ENCODE data around the gene CSMD2. TPM values are rescaled to one million over a fixed set of nuclear protein-coding genes. Genes with fewer than 3 reads are reported as not detected.

The CSMD2 gene
- total and polyA plus RNA-seq, 7 donors: under 0.01 to 0.83 (median 0.16) TPM

DNA sequence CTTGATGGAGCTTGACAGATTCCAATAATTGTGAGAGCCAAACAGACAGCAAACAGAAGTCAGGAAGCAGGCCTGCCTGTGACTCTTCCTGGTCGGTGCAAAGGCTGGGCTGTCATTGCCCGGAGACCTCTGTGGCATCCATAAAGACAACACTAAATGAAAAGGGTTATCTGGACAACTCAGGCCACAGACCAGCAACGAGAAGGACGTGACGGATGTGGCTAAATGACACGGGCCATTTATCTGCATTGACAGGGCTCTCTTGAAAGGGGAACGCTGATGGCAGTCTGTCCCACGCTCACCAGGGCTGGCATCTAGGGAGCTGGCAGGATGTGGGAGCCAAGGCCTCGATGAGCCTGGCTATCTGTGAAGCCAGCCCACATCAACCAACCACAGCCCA, 266.1 kb downstream of the CSMD2 start:
- intact Hi-C loops (cut with DNase I): no loop called here
- no peak for DNase-seq
- TF ChIP-seq POLR2AphosphoS5 (IDR thresholded peaks at IDR 0.05) (no peak), CTCF (IDR thresholded peaks at IDR 0.05) (no peak), POLR2A (IDR thresholded peaks at IDR 0.05) (no peak), EP300 (IDR thresholded peaks at IDR 0.05) (no peak)
- no peaks in the 10 kb centered on the region for H3K9me3 ChIP-seq
- no peak overlapping the region for H3K27ac ChIP-seq
- H3K27me3 ChIP-seq: no peaks in the 10 kb centered on the region
- H3K4me3 ChIP-seq: no peak overlapping the region
- WGBS, 2 donors: 70 to 75% methylated on average over 9 of the region's 9 CpGs
- no peaks in the 10 kb centered on the region for H3K36me3 ChIP-seq
- H3K4me1 ChIP-seq: no peaks in the 10 kb centered on the region

- H3K4me1 ChIP-seq: no peaks in the 10 kb centered on the region
- H3K36me3 ChIP-seq: no peaks in the 10 kb centered on the region
- intact Hi-C loops (cut with DNase I): no loop called here
- no peak for DNase-seq
- H3K9me3 ChIP-seq: no peaks in the 10 kb centered on the region
- TF ChIP-seq EP300 (IDR thresholded peaks at IDR 0.05): no peak
- TF ChIP-seq CTCF (IDR thresholded peaks at IDR 0.05): no peak
- no peak for TF ChIP-seq POLR2A (IDR thresholded peaks at IDR 0.05)
- no peak for TF ChIP-seq POLR2AphosphoS5 (IDR thresholded peaks at IDR 0.05)
- H3K4me3 ChIP-seq: no peak overlapping the region
- 78 to 81% methylated on average over 3 of the region's 3 CpGs for WGBS, 2 donors
- H3K27me3 ChIP-seq: no peaks in the 10 kb centered on the region
- no peak overlapping the region for H3K27ac ChIP-seq
Measured at GRCh38 chr1:33898406-33898805, 266.6 kb downstream of the CSMD2 start.

- TF ChIP-seq POLR2AphosphoS5 (IDR thresholded peaks at IDR 0.05) (no peak), POLR2A (IDR thresholded peaks at IDR 0.05) (no peak), EP300 (IDR thresholded peaks at IDR 0.05) (no peak), CTCF (IDR thresholded peaks at IDR 0.05) (no peak)
- no peaks in the 10 kb centered on the region for H3K4me1 ChIP-seq
- H3K4me3 ChIP-seq: no peak overlapping the region
- H3K27me3 ChIP-seq: no peaks in the 10 kb centered on the region
- H3K27ac ChIP-seq: no peak overlapping the region
- no peaks in the 10 kb centered on the region for H3K9me3 ChIP-seq
- intact Hi-C loops (cut with DNase I): no loop called here
- WGBS, 2 donors: 73 to 80% methylated on average over 5 of the region's 5 CpGs
- no peaks in the 10 kb centered on the region for H3K36me3 ChIP-seq
- DNase-seq: no peak
Measured at GRCh38 chr1:33897092-33897725, 267.8 kb downstream of the CSMD2 start.

DNA sequence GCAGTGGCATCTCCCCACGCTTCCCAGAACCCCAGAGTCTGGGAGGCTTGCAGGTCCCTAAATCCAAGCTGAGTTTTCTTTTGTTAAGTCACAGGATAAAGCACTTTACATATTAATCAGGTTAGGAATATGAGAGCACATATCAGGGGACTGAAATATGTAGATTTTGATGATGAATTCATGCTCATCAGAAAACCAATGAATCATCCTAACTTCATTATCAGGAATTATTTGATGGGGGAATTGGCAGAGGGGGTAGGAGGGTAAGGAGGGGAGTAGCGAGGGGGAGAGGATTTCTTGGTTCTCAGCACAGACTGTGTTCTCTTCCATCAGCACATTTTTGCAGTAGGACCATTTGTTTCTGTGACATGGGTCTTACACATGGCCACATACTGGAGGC, 269.1 kb downstream of the CSMD2 start:
- Histone ChIP-seq H3K27ac (no peak overlapping the region), H3K9me3 (no peaks in the 10 kb centered on the region), H3K4me1 (no peaks in the 10 kb centered on the region), H3K36me3 (no peaks in the 10 kb centered on the region), H3K27me3 (no peaks in the 10 kb centered on the region), H3K4me3 (no peak overlapping the region)
- 78 to 92% methylated on average over 2 of the region's 2 CpGs for WGBS, 2 donors
- intact Hi-C loops (cut with DNase I): no loop called here
- DNase-seq: no peak
- no peak for TF ChIP-seq POLR2A (IDR thresholded peaks at IDR 0.05)
- no peak for TF ChIP-seq EP300 (IDR thresholded peaks at IDR 0.05)
- TF ChIP-seq CTCF (IDR thresholded peaks at IDR 0.05): no peak
- TF ChIP-seq POLR2AphosphoS5 (IDR thresholded peaks at IDR 0.05): no peak

- Histone ChIP-seq H3K4me1 (no peaks in the 10 kb centered on the region), H3K9me3 (no peaks in the 10 kb centered on the region), H3K27me3 (no peaks in the 10 kb centered on the region), H3K27ac (no peak overlapping the region), H3K36me3 (no peaks in the 10 kb centered on the region), H3K4me3 (no peak overlapping the region)
- no peak for DNase-seq
- intact Hi-C loops (cut with DNase I): no loop called here
- WGBS, 2 donors: 74 to 77% methylated on average over 8 of the region's 8 CpGs
- TF ChIP-seq CTCF (IDR thresholded peaks at IDR 0.05): no peak
- TF ChIP-seq POLR2AphosphoS5 (IDR thresholded peaks at IDR 0.05): no peak
- no peak for TF ChIP-seq POLR2A (IDR thresholded peaks at IDR 0.05)
- no peak for TF ChIP-seq EP300 (IDR thresholded peaks at IDR 0.05)
Measured at GRCh38 chr1:33895396-33895795, 269.6 kb downstream of the CSMD2 start.

Data from sigmoid colon (tissue), 7 donors.